ENCODE results near the gene MYH15. TPM values are rescaled to one million over a fixed set of nuclear protein-coding genes. Genes with fewer than 3 reads are reported as not detected.

MYH15 gene
- total and polyA plus RNA-seq, 2 experiments from 2014 or later = 1.5 TPM

DNA sequence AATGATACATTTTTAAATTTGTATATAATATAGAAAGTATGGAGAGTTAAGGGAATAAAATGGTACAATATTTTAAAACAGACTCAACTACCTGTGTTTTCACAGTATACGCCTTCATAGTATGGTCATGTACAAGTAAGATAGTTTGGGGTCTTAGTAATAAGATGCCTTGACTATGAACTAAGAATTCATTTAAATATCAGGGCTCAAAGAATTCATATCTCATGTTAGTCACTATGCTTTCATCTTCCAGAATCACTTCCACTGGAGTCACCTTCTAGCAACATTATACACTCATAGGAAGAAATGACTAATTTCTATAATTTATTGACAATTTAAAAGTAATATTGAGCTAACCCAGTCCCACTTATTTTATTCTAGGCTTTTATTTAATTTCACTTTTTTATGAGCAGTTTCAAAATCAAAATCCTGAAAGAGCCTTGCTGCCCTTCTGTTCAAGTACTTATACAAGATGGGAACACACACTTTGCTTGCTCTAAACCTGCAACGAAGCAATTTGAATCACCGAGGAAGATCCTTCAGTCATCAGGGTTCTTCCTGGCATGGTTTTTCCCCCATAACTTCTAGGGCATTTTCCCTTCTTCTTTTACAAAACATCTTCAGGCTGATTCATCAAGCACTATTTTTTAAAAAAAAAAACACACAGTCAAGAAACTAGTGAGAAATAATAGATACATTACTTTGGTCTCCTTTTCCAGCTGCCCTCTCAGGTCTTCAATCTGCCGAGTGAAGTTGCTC lies 94.1 kb downstream of the MYH15 start:
- no peak for DNase-seq (ENCODE audit: low spot score)
- H2AFZ ChIP-seq = no peak overlapping the region
- no peaks in the 10 kb centered on the region for H3K9me3 ChIP-seq (ENCODE audit: low read depth)
- H3K4me3 ChIP-seq = no peak overlapping the region
- no peaks in the 10 kb centered on the region for H4K20me1 ChIP-seq (ENCODE audit: insufficient read depth, poor library complexity, severe bottlenecking)
- H3K9me2 ChIP-seq (replicated peaks; ENCODE audit: insufficient read depth) = no peaks in the 10 kb centered on the region
- 96% methylated on average over 4 of the region's 4 CpGs for WGBS (ENCODE audit: low lambda C conversion rate, missing lambda C conversion rate)
- no peaks in the 10 kb centered on the region for H3K27me3 ChIP-seq
- no peaks in the 10 kb centered on the region for H3K4me1 ChIP-seq (ENCODE audit: insufficient read depth)
- H3K36me3 ChIP-seq (replicated peaks; ENCODE audit: insufficient read depth, low read depth) = no peaks in the 10 kb centered on the region
- no peak for TF ChIP-seq EZH2phosphoT487 (IDR thresholded peaks at IDR 0.05; ENCODE audit: low read depth, severe bottlenecking, unreplicated experiment)
- no peak for TF ChIP-seq EZH2 (IDR thresholded peaks at IDR 0.05; ENCODE audit: borderline replicate concordance)
- H3K4me2 ChIP-seq = no peak overlapping the region
- no peak overlapping the region for H3K27ac ChIP-seq
- no peaks in the 10 kb centered on the region for H3K79me2 ChIP-seq

DNA sequence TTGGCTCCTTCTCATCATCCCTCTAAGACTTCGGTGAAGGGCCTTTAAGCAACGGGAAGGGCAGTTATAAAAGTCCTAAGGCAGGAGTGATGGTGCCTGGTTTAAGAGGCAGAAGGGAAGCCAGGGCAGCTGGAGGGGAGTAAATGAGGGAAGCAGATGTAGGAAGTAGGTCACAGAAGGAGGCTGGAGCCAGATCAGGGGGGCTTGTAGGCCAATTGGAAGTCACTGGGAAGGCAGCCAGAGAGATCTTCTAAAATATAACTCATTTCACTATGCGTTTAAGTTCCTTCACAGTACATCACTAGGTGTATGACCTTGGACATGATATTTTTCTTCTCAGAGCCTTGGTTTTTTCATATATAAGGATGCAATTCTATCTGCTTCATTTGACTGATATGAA lies 94.7 kb downstream of the MYH15 start:
- DNase-seq (ENCODE audit: low spot score) = no peak
- H3K4me2 ChIP-seq = no peak overlapping the region
- no peak overlapping the region for H2AFZ ChIP-seq
- WGBS (ENCODE audit: low lambda C conversion rate, missing lambda C conversion rate) = 79% methylated on average over 3 of the region's 3 CpGs
- H3K79me2 ChIP-seq = no peaks in the 10 kb centered on the region
- no peak overlapping the region for H3K27ac ChIP-seq
- H3K27me3 ChIP-seq = no peaks in the 10 kb centered on the region
- H3K4me3 ChIP-seq = no peak overlapping the region
- H3K36me3 ChIP-seq (replicated peaks; ENCODE audit: insufficient read depth, low read depth) = no peaks in the 10 kb centered on the region
- no peaks in the 10 kb centered on the region for H3K9me3 ChIP-seq (ENCODE audit: low read depth)
- no peak for TF ChIP-seq EZH2phosphoT487 (IDR thresholded peaks at IDR 0.05; ENCODE audit: low read depth, severe bottlenecking, unreplicated experiment)
- TF ChIP-seq CTCF (IDR thresholded peaks at IDR 0.05; ENCODE audit: poor library complexity) = no peak
- no peak for TF ChIP-seq EZH2 (IDR thresholded peaks at IDR 0.05; ENCODE audit: borderline replicate concordance)
- no peaks in the 10 kb centered on the region for H3K9me2 ChIP-seq (replicated peaks; ENCODE audit: insufficient read depth)
- H4K20me1 ChIP-seq (ENCODE audit: insufficient read depth, poor library complexity, severe bottlenecking) = no peaks in the 10 kb centered on the region
- H3K4me1 ChIP-seq (ENCODE audit: insufficient read depth) = no peaks in the 10 kb centered on the region

DNA sequence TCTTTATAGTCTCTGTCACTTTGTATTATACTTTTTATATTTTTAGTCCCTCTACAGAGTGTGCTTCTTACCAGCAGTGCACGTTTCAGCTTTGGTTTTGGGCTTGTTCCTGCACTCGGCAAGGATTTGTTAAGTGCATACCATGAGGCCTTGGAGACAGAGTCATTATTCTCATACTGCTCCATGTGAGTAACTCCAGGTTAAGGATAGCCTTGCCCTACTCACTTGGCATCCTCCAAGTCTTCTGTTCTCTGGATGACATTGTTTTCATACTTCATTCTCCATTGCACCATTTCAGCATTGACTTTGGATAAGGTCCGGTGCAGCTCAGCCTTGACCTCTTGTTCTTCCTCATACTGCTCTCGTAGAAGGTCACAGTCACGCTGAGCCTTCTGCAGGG lies 96.4 kb downstream of the MYH15 start:
- Histone ChIP-seq H3K4me3 (no peak overlapping the region), H3K4me2 (no peak overlapping the region), H3K27ac (no peak overlapping the region), H4K20me1 (ENCODE audit: insufficient read depth, poor library complexity, severe bottlenecking) (no peaks in the 10 kb centered on the region), H3K27me3 (no peaks in the 10 kb centered on the region), H3K79me2 (no peaks in the 10 kb centered on the region), H3K9me2 (replicated peaks; ENCODE audit: insufficient read depth) (no peaks in the 10 kb centered on the region), H3K9me3 (ENCODE audit: low read depth) (no peaks in the 10 kb centered on the region), H3K4me1 (ENCODE audit: insufficient read depth) (no peaks in the 10 kb centered on the region), H2AFZ (no peak overlapping the region), H3K36me3 (replicated peaks; ENCODE audit: insufficient read depth, low read depth) (no peaks in the 10 kb centered on the region)
- no peak for DNase-seq (ENCODE audit: low spot score)
- TF ChIP-seq EZH2phosphoT487 (IDR thresholded peaks at IDR 0.05; ENCODE audit: low read depth, severe bottlenecking, unreplicated experiment) (no peak), CTCF (IDR thresholded peaks at IDR 0.05; ENCODE audit: poor library complexity) (no peak), EZH2 (IDR thresholded peaks at IDR 0.05; ENCODE audit: borderline replicate concordance) (no peak)
- WGBS (ENCODE audit: low lambda C conversion rate, missing lambda C conversion rate) = 82% methylated on average over 5 of the region's 5 CpGs

DNA sequence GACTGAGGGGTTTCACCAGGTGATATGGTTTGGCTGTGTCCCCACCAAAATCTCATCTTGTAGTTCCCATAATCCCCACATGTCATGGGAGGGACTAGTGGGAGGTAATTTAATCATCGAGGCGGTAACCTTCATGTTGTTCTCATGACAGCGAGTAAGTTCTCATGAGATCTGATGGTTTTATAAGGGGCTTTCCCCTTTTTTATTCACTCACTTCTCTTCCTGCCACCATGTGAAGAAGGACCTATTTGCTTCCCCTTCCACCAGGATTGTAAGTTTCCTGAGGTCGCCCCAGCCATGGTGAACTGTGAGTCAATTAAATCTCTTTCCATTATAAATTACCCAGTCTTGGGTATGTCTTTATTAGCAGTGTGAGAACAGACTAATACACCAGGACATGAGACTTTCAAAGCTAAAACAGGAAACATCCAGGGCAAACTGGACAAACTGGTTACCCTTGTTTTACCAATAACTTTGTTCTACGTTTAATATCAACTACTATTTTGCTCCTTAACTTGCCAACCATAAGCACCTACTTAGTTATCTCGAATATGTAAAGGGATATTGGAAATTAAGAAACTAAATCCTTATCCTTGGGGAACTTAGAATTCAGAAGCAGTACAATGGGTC lies 98.2 kb downstream of the MYH15 start:
- TF ChIP-seq CTCF (IDR thresholded peaks at IDR 0.05; ENCODE audit: poor library complexity) = no peak
- no peak for TF ChIP-seq EZH2phosphoT487 (IDR thresholded peaks at IDR 0.05; ENCODE audit: low read depth, severe bottlenecking, unreplicated experiment)
- no peak for TF ChIP-seq EZH2 (IDR thresholded peaks at IDR 0.05; ENCODE audit: borderline replicate concordance)
- Histone ChIP-seq H3K4me1 (ENCODE audit: insufficient read depth) (no peaks in the 10 kb centered on the region), H3K27ac (no peak overlapping the region), H4K20me1 (ENCODE audit: insufficient read depth, poor library complexity, severe bottlenecking) (no peaks in the 10 kb centered on the region), H3K4me2 (no peak overlapping the region), H3K4me3 (no peak overlapping the region), H2AFZ (no peak overlapping the region), H3K9me3 (ENCODE audit: low read depth) (no peaks in the 10 kb centered on the region), H3K27me3 (no peaks in the 10 kb centered on the region), H3K9me2 (replicated peaks; ENCODE audit: insufficient read depth) (no peaks in the 10 kb centered on the region), H3K36me3 (replicated peaks; ENCODE audit: insufficient read depth, low read depth) (no peaks in the 10 kb centered on the region), H3K79me2 (no peaks in the 10 kb centered on the region)
- no peak for DNase-seq (ENCODE audit: low spot score)
- WGBS (ENCODE audit: low lambda C conversion rate, missing lambda C conversion rate) = 85% methylated on average over 6 of the region's 6 CpGs

All from hepatocyte (in vitro differentiated cells).